Tongue (tissue), 2 donors: ENCODE measurements around the gene KLHL15. TPM values are rescaled to one million over a fixed set of nuclear protein-coding genes. Genes with fewer than 3 reads are reported as not detected.
A peak's percentile ranks its signal among the peaks of the same experiment; 100 is the strongest.
"Not testable (repeated sequence)": the region's sequence is repeated elsewhere in the genome, so short reads cannot be mapped to it uniquely, and the experiment has no call there.

Source experiments
- DNase-seq: peaks from one replicate; pipeline ENCODE4 v3.0.0-alpha.2; 2015
- total RNA-seq: library from RNA; depleted of rRNA; stranded (reverse); fragments of >200 nt; gene quantifications from one replicate; pipeline ENCODE4 v1.2.3, GENCODE V29; 2014

KLHL15 gene
- total RNA-seq, 1 donor from 2014 or later: 26.0 TPM

DNA sequence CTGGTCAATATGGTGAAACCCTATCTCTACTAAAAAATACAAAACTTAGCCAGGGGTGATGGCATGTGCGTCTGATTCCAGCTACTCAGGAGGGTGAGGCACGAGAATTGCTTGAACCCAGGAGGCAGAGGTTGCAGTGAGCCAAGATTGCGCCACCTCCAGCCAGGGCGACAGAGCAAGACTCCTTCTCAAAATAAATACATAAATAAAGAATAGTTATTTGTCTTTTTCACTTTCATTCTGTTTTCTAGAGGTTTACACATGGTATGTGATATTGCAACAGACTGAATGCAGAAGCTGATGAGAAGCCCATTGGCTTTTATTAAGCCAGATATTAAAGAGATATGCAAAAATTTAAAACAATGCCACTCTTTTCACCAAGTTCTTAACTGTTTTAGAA is 8.2 kb downstream of the KLHL15 start:
- DNase-seq: no peak

DNA sequence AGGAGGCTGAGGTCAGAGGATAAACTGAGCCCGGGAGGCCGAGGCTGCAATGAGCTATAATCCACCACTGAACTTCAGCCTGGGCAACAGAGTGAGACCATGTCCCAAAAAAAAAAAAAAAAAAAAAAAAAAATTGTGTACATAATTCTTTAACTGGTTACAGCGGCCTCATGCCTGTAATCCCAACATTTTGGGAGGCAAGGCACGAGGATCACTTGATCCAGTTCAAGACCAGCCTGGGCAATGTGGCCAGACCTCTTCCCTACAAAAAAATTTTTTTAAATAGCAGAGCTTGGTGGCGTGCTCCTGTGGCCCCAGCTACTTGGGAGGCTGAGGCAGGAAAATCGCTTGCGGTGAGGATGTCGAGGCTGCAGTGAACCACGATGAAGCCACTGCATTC is 9.3 kb downstream of the KLHL15 start:
- no peak for DNase-seq

DNA sequence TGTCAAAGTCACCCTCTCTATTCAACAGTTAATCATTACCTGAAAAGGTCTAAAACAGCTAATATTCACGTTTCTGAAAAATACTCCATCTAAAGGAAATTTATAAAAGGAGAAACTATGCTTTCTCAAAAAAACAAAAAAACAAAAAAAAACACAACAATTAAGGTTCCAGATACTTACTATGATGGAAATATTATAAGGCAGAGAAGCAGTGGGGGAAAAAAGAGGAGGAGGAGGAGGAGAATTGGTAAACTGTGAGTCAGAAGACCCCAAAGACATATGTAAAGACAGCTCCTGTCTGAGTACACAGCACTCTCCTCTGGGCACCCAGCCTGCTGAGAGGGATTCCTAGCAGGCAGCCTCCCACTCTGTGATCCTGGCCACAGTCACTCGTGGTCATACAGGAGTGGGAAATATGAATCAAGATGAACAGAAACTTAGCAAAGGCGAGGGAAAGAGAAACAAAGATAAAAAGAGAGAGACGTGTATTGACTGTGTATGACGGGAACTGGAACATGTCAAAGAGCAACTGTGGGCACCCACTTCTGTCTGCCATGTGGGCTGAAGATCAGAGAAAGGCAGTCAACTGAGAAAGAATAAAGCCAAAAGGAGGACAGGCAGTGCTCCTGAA is 12.5 kb downstream of the KLHL15 start:
- no peak for DNase-seq

DNA sequence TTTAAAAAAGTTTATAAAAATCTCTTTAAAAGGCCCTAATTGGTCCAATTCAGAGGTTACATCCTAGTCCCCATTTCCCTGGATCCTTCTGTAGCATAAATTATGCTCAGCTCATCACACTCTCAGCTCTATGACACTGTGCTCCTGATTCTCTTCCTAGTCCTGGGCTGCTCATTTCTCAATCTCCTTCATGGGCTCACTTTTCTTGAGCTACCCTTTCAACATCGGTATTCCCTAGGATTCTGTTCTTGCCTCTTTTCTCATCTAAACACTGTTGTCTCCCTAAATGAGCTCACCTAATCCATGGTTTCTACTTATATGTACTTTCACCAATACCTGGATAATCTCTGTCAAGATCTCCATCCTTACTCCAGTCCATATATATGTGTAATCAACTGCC is 14.7 kb downstream of the KLHL15 start:
- no peak for DNase-seq

DNA sequence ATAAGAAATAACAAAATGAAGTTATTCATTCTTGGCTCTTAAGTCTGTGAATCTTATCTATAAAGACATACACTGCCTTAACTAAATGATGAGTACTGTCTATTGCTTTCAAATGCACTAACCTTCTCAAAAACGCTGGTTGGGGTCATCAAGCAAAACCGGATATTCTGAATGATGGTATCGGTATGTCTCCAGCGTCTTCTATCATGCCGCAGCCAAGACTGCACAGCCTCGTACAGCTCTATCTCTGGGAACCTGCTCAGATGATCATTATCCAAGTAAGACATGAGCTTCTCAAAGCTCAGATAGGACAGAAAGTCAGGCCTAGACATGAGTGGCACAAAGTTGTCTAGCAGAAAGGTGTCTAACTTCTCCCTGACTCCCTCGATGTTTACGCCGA is 21.1 kb downstream of the KLHL15 start:
- no peak for DNase-seq

DNA sequence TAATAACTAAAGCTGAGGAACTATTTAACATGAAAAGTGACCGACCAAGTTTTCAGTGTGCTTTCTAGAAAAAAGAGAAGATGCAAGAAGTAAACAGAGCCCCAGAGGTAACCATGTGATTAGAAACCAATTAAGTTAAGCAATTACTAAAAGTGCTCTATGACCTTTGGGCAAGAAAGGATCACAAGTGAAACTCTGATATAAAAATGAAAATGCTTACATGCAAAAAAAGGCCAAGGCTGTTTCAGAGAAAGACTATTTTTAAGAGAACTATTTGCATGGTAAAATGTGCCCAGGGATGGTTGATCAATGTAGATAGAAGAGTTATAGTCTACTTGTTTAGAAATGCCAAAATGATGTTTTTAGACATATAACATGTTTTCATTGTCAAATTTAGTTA is 22.0 kb downstream of the KLHL15 start:
- no peak for DNase-seq

DNA sequence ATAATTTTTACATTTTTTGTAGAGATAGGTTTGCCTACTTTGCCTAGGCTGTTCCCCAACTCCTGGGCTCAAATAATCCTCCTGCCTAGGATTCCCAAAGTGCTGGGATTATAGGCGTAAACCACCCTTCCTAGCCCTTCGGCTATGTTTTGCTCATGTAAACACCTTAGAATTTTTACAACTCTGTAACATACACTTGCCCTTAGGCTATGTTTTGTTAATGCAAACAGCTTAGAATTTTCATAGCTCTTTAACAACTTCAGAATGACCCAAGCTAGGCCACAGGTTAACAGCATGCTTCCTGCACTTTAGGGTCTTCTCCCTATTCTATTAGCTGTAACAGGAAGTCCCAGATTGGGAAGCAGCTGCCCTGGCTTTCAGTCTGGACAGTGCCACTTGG is 24.2 kb downstream of the KLHL15 start:
- no peak for DNase-seq

DNA sequence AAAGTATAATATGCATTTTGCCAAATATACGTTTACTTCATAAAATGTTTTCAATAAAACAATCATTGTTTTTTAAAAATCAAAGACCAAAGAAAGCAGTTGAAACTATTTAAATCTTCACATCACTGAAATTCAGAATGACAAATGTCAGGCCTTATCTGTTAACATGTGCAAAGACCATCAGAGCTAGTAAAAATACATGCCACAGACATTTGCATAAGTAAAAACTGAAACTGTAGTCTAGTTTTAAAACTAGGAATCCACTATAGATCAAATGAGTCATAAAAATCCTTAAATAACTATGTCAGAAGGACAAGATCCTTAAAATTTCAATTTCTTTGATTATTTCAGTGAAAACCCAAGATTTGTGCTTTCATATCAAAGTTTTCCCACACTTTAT is 24.8 kb downstream of the KLHL15 start:
- no peak for DNase-seq

DNA sequence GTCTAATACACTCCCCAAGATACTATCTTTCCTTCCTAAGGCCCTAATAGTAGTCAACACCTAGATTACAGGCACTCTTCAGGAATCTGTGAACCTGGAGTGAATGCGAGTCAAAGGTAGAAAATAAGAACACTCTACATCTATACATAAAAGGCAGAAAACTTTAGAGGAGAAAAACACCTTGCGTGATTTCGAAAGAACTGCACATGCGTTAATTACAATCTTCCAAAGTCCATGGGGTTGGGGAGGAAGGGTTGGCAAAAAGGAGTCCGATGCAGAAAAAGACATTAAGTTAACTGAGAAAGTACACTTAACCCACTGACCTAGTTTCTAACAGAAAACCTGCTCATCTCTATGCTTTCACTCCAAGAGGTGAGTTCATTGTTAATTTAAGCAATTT is 27.3 kb downstream of the KLHL15 start:
- DNase-seq: no peak

DNA sequence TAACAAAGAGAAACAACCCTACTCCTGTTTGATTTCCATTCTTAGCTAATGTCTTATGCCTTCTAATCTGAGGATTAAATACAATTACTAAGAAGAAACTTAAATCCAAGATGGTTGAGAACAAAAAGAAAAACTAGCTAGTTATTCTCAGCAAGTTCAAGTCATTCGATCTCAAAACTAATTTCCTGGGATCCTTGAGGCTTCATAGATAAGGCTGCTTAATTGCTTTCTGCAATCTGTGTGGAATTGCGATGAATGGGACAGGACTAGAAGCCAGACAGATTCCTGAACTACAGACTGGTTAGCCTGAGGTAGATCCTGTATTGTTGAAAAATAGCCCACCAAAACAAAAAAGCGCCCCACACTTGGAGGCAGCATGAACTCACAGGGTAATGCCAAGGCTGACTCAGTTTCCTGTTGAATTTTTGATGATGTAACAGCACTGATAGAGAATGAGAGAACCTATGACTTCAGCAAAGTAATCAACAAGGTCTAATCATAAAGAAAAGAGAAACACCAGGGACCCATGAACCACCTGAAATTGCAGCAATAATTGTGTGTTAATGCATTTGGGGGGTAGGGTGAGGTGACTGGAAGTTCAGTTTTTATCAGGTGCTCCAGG is 33.9 kb downstream of the KLHL15 start:
- DNase-seq: no peak

DNA sequence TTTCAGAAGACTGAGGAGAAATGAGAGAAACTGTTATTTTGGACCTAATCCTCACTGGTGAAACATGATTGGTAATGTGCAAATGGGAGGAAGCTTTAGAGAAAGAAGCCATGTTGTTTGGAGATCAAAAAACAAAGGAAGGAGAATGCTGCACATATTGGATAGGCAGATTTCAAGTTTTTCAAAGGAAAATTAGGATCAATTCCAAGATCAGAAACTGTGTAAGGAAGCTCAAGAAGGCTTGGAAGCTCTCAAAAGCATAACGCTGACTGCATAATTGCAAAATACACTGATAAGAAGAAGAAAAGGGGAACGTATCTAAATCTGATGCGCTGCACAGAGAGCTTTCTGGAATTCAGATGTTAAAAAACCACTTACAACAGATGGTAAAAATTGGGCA is 34.6 kb downstream of the KLHL15 start:
- no peak for DNase-seq

DNA sequence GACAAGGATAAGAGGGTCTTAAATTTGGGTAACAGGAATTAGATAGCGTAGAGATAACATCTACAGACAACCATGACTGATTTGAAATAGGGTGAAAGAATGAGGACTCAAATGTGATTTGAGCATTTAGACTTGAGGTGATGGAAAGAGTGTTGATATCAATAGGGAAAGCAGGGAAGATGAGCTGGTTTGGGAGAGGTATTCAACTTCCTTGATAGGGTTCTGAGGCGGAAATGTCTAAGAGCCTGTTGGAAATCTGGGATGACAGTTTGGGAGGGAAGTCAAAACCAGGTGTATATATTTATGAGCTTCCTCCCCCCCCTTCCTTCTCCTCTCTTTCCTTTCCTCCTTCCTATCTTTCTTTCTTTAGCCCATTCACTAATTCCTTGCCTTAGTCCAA is 36.5 kb downstream of the KLHL15 start:
- DNase-seq: no peak

DNA sequence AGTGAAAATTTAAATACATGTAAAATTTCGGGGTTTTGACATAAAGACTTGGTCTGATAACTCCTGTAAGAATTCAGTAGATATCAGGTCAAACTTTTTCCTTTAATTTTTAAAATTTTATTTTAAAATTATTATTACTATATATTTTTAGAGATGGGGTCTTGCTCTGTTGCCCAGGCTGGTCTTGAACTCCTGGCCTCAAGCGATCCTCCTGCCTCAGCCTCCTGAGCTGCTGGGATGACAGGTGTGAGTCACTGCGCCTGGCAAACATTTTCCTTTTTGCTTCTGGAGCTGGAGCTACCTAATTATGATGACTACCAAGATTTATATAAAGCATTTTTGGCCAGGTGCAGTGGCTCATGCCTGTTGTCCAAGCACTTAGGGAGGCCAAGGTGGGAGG is 37.3 kb downstream of the KLHL15 start:
- no peak for DNase-seq

DNA sequence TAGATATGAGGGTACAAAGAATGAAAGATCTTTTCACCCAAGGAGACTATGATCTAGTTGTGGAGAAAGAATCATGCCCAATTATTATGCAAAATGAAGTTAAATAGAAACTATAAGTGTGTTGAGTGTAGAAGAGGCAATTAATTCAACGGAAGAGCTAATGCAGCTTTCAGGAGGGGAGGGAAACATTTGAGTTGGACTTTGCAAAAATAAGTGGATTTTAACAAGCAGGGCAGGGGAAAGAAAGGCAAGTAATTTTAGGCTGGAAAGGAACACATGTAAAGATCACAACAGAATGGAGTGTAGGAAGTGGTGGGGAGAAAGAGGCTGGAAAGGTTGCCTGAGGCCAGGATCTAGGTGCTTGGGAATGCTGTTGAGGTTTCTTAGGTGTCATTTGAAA is 44.1 kb downstream of the KLHL15 start:
- DNase-seq: no peak

DNA sequence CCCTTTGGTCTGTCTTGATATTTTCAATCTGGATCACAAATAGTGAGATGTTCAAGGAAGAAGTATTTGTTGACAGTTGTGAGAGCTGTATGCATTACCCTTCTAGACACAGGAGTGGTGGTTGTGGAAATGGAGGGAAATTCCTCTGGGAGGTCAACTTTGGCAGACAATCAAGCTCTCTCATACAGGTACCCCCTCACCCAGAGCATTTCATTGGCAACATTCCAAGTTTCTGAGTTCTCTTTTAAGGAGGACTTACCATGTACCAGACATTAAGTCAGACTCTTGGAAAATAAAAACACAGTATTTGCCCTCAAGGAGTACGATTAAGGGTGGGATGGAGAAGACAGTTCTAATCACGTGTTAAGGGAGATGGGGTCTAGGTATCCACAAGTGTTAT is 45.3 kb downstream of the KLHL15 start:
- DNase-seq: peak; percentile 3

DNA sequence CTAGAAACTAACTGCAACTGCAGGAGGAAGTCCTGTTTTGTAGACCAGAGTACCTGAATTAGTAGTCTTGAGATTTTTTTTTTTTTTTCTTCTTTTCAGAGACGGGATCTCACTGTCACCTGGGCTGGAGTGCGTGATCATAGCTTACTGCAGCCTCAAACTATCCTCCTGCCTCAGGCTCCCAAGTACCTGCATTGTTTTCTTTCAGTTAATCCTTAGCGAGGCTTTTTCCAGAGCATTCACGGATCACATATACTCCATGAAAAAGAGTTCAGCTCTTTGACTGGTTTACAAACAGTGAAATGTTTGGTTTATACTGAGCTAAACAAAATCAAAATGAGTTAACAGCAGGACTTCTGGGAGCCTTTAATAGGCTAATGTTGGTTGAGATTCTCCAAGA is 45.8 kb downstream of the KLHL15 start:
- DNase-seq: no peak

DNA sequence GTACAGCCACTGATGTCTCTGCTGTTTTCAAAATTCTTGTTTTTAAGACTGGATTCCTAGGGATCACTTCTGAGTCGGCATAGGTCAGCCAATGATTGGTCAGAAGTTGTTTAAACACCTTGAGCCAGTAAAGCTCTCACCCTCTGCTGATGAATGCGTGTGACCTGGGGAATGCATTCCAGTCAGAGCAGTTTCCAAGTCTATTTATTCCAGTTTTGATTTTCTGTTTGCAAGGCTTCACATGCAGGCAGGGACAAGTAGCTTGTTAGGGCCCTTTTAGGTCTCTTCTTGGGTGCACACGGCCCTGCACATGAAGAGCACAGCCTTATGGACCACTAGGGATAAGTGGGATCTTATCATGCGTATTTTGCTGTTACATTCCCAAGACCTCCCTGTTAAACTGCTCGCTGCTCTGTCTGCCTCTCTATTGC is 47.0 kb downstream of the KLHL15 start:
- peak; percentile 17 for DNase-seq

DNA sequence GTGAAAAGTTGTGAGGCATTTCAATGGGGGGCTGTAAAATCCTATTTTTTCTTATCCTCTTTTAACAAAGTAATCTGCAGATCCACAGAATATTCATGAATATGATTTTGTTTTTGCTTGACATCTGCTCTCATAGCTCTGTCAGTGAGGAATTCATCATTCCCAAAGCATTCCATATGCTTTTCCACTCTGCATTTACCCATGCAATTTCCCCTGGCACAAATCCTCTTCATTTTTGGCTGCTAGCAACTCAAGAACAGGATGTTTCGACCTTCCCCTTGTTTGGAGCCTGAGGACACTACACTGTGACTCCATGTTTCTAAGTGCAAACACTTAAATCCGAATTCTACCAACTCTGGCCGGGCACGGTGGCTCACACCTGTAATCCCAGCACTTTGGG is 48.5 kb downstream of the KLHL15 start:
- peak; percentile 32 for DNase-seq

DNA sequence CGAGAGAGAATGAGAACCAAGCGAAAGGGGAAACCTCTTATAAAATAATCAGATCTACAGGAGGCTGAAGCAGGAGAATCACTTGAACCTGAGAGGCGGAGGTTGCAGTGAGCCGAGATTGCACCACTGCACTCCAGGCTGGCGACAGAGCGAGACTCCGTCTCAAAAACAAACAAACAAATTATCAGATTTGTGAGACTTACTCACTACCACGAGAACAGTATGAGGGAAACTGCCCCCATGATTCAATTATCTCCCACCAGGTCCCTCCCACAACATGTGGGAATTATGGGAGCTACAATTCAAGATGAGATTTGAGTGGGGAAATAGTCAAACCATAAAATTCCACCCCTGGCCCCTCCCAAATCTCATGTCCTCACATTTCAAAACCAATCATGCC is 61.4 kb downstream of the KLHL15 start:
- not testable (repeated sequence) for DNase-seq

DNA sequence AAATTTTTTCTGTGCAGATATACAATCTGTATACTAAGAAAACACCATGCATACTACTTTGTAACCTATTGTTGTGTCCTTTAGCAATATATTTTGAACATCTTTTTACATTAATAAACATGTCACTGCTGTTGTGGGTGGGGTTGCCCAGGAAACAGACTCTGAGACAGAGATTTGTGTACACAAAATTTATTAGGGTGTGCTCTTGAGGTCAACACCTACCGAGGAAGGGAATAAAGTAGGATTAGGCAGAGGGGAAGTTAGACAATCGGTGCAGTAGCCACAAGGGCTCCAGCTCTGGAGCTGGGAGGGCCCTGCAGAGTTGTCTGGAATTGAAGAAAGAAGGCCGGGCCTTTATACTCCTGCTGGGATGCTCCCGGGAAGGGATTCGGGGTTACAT is 62.8 kb downstream of the KLHL15 start:
- no peak for DNase-seq

DNA sequence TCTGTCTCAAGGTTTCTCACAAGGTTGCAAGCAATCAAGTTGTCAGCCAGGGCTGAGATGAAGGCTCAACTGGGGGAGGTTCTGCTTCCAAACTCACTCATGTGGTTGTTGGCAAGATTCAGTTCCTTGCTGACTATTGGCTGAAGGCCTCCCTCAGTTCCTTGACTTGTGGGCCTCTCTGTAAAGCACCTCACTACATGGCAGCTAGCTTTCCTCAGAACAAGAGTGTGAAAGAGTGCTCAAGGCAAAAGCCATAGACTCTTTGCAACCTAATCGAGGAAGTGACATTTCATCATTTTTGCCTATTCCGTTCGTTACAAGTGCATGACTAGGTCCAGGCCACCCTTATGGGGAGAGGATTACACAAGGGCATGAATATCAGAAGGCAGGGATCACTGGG is 67.2 kb downstream of the KLHL15 start:
- no peak for DNase-seq

DNA sequence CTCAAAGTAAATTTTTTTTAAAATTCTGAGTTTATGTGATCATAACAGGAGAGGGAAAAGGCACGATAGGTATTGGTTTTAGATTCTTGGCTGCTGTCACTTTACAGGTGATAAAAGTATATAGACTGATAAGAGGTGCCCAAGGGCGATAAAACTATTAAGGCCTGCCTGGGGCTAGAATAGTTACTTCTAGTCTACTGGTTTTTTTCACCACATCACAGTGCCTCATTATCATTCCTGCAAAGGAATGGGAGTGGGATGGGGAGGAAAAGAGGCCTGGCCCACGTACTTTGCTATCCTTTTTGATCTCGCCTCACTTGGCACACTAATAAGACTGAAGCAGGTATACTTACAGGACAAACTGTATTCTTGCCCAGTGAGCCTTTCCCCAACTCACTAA is 72.6 kb downstream of the KLHL15 start:
- DNase-seq: no peak

DNA sequence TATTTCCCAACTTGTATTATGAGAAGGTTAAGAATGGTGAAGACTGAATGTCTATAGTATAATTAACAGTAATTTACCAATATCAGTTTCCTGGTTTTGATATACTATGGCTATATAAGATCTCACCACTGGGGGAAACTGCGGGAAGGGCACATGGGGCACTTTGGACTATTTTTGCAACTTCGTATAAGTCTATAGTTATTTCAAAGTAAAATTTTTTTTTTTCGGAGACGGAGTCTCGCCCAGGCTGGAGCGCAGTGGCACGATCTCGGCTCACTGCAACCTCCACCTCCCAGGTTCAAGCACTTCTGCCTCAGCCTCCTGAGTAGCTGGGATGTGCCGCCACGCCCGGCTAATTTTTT is 73.1 kb downstream of the KLHL15 start:
- DNase-seq: no peak

DNA sequence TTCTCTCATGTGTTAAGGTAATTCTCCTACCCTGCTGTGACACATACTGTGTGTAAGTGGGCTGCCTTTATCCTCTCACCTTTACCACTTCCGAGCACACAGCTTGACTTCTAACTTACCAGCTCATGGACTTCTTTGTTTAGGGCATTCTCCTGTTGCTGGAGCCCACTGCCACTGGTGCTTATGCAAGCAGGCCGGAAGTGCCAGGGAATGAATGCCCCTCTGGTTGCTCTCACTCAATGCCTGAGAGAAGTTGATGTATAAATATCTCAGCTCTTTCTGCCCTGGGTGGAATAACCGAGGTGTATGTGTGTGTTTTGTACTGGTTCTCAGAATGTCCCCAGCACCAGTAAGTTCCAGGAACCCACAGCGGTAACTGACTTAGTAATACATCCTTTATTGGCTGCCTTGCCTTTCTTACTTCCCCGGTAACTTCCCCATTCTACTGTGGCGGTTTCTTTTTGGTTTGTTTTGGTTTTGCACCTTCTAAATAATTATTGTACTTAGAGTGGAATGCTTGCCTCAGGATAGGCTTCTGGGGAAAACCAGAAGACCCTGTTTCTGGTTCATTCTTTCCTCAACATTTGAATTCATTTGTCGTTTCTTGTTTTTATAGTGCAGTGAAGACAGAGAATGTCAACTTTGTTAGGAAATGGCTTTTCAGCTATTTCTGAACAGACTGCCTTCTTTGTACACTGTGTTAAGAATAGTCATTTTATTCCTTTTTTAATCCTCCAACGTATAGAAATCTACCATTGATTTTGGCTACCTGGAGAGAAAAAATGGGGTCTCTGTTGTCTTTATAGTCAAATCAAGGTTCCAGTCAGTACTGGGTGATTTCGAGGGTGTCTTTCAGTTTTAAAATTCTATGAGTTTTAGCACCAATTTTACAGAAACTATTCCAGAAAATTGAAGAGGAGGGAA is 73.7 kb downstream of the KLHL15 start:
- DNase-seq: no peak
